ENCODE results near the gene CMSS1.

CMSS1 gene

GRCh38 chr3:100097919-100098783 lies 280.5 kb downstream of the CMSS1 start:
- no peak for DNase-seq (ENCODE audit: low read depth)
- TF ChIP-seq CTCF (conservative IDR thresholded peaks at IDR 0.05; ENCODE audit: control insufficient read depth, insufficient read depth, low read depth, low read length) = no peak
- H3K4me3 ChIP-seq (ENCODE audit: control insufficient read depth, low read depth, low read length) = no peak overlapping the region

- DNase-seq (ENCODE audit: low read depth) = no peak
These were observed 281.1 kb downstream of the CMSS1 start for GRCh38 chr3:100098784-100099070.

GRCh38 chr3:100099621-100100020 lies 282.0 kb downstream of the CMSS1 start:
- no peak for DNase-seq (ENCODE audit: low read depth)
- no peak overlapping the region for H3K4me3 ChIP-seq (ENCODE audit: control insufficient read depth, low read depth, low read length)
- no peak for TF ChIP-seq CTCF (conservative IDR thresholded peaks at IDR 0.05; ENCODE audit: control insufficient read depth, insufficient read depth, low read depth, low read length)

More at GRCh38 chr3:100098784-100099070, 281.1 kb downstream of the CMSS1 start:
- TF ChIP-seq CTCF (conservative IDR thresholded peaks at IDR 0.05; ENCODE audit: control insufficient read depth, insufficient read depth, low read depth, low read length) = no peak
- no peak overlapping the region for H3K4me3 ChIP-seq (ENCODE audit: control insufficient read depth, low read depth, low read length)

GRCh38 chr3:100100425-100100824 lies 282.8 kb downstream of the CMSS1 start:
- DNase-seq (ENCODE audit: low read depth) = no peak
- no peak for TF ChIP-seq CTCF (conservative IDR thresholded peaks at IDR 0.05; ENCODE audit: control insufficient read depth, insufficient read depth, low read depth, low read length)
- H3K4me3 ChIP-seq (ENCODE audit: control insufficient read depth, low read depth, low read length) = no peak overlapping the region

GRCh38 chr3:100102757-100103156 lies 285.1 kb downstream of the CMSS1 start:
- H3K4me3 ChIP-seq (ENCODE audit: control insufficient read depth, low read depth, low read length) = no peak overlapping the region
- no peak for DNase-seq (ENCODE audit: low read depth)
- TF ChIP-seq CTCF (conservative IDR thresholded peaks at IDR 0.05; ENCODE audit: control insufficient read depth, insufficient read depth, low read depth, low read length) = no peak

- peak; percentile 56 for DNase-seq (ENCODE audit: low read depth)
- no peak for TF ChIP-seq CTCF (conservative IDR thresholded peaks at IDR 0.05; ENCODE audit: control insufficient read depth, insufficient read depth, low read depth, low read length)
- no peak overlapping the region for H3K4me3 ChIP-seq (ENCODE audit: control insufficient read depth, low read depth, low read length)
These were observed 286.1 kb downstream of the CMSS1 start for GRCh38 chr3:100103558-100104441.
